HEK293 (cell line): Measurements from ENCODE around the gene CLDN7.

ENCODE experiments used
- BCL11B ChIP-seq: fragments of 450-650 bp; formaldehyde crosslinking; IDR thresholded peaks from 2 replicates; pipeline ENCODE4 v1.5.1; 2016; ENCODE audit warnings: low read depth, missing biosample characterization, missing genetic modification characterization
- EGR2 ChIP-seq: fragments of 450-650 bp; formaldehyde crosslinking; IDR thresholded peaks from 2 replicates; pipeline ENCODE4 v1.5.1; 2016; ENCODE audit warnings: low read depth, missing biosample characterization, missing genetic modification characterization
- GLI2 ChIP-seq: fragments of 450-650 bp; formaldehyde crosslinking; IDR thresholded peaks from 2 replicates; pipeline ENCODE4; 2017; ENCODE audit warnings: missing biosample characterization, missing genetic modification characterization, low read depth, borderline replicate concordance
- MZF1 ChIP-seq: fragments of 450-650 bp; formaldehyde crosslinking; IDR thresholded peaks from 2 replicates; pipeline ENCODE4 v1.5.1; 2017; ENCODE audit warnings: missing biosample characterization, missing genetic modification characterization, borderline replicate concordance
- SP3 ChIP-seq: fragments of 450-650 bp; formaldehyde crosslinking; IDR thresholded peaks from 2 replicates; pipeline ENCODE4 v1.5.1; 2016; ENCODE audit warnings: missing biosample characterization, missing genetic modification characterization
- TCF7L2 ChIP-seq: IDR thresholded peaks from 2 replicates; pipeline ENCODE4 v1.6.1; 2011; ENCODE audit warnings: low read depth, mild to moderate bottlenecking, inconsistent platforms, low read length, moderate library complexity, borderline replicate concordance
- YY1 ChIP-seq: fragments of 450-650 bp; formaldehyde crosslinking; IDR thresholded peaks from 2 replicates; pipeline ENCODE4 v1.5.1; 2018; ENCODE audit warnings: missing biosample characterization, missing genetic modification characterization
- ZBTB21 ChIP-seq: fragments of 450-650 bp; formaldehyde crosslinking; IDR thresholded peaks from 2 replicates; pipeline ENCODE4 v1.5.1; 2017; ENCODE audit warnings: missing biosample characterization, missing genetic modification characterization
- ZEB2 ChIP-seq: fragments of 450-650 bp; formaldehyde crosslinking; IDR thresholded peaks from 2 replicates; pipeline ENCODE4 v1.5.1; 2016; ENCODE audit warnings: missing biosample characterization, missing genetic modification characterization
- ZFHX2 ChIP-seq: fragments of 450-650 bp; formaldehyde crosslinking; conservative IDR thresholded peaks from 2 replicates; pipeline ENCODE4 v1.5.1; 2016; ENCODE audit warnings: missing biosample characterization, missing genetic modification characterization
- ZNF157 ChIP-seq: fragments of 450-650 bp; formaldehyde crosslinking; IDR thresholded peaks from 2 replicates; pipeline ENCODE4 v1.5.1; 2016; ENCODE audit warnings: missing biosample characterization, missing genetic modification characterization
- ZNF16 ChIP-seq: fragments of 450-650 bp; formaldehyde crosslinking; IDR thresholded peaks from 2 replicates; pipeline ENCODE4 v1.5.1; 2016; ENCODE audit warnings: low read depth, missing biosample characterization, missing genetic modification characterization
- ZNF24 ChIP-seq: fragments of 450-650 bp; formaldehyde crosslinking; IDR thresholded peaks from 2 replicates; pipeline ENCODE4 v1.5.1; 2016; ENCODE audit warnings: missing biosample characterization, missing genetic modification characterization
- ZNF324 ChIP-seq: fragments of 450-650 bp; formaldehyde crosslinking; IDR thresholded peaks from 2 replicates; pipeline ENCODE4 v1.5.1; 2016; ENCODE audit warnings: missing biosample characterization, missing genetic modification characterization
- ZNF37A ChIP-seq: fragments of 450-650 bp; IDR thresholded peaks from 2 replicates; pipeline ENCODE4 v1.5.1; 2018; ENCODE audit warnings: missing biosample characterization, missing genetic modification characterization
- ZNF391 ChIP-seq: fragments of 450-650 bp; formaldehyde crosslinking; IDR thresholded peaks from 2 replicates; pipeline ENCODE4 v1.5.1; 2016; ENCODE audit warnings: low read depth, missing biosample characterization, missing genetic modification characterization, borderline replicate concordance
- ZNF426 ChIP-seq: fragments of 450-650 bp; formaldehyde crosslinking; IDR thresholded peaks from 2 replicates; pipeline ENCODE4 v1.5.1; 2017; ENCODE audit warnings: missing biosample characterization, missing genetic modification characterization, mild to moderate bottlenecking, inconsistent platforms, moderate library complexity
- ZNF501 ChIP-seq: fragments of 450-650 bp; formaldehyde crosslinking; IDR thresholded peaks from 2 replicates; pipeline ENCODE4 v1.5.1; 2016; ENCODE audit warnings: missing biosample characterization, missing genetic modification characterization
- ZNF629 ChIP-seq: fragments of 450-650 bp; formaldehyde crosslinking; IDR thresholded peaks from 2 replicates; pipeline ENCODE4 v1.5.1; 2017; ENCODE audit warnings: missing biosample characterization, missing genetic modification characterization
- ZNF660 ChIP-seq: fragments of 450-650 bp; IDR thresholded peaks from 2 replicates; pipeline ENCODE4 v1.5.1; 2018; ENCODE audit warnings: missing biosample characterization, mild to moderate bottlenecking, missing genetic modification characterization
- ZNF664 ChIP-seq: fragments of 450-650 bp; formaldehyde crosslinking; IDR thresholded peaks from 2 replicates; pipeline ENCODE4 v1.5.1; 2016; ENCODE audit warnings: missing biosample characterization, missing genetic modification characterization
- ZNF776 ChIP-seq: fragments of 450-650 bp; formaldehyde crosslinking; IDR thresholded peaks from 2 replicates; pipeline ENCODE4 v1.5.0; 2017; ENCODE audit warnings: missing biosample characterization, missing genetic modification characterization, borderline replicate concordance
- ZNF777 ChIP-seq: fragments of 450-650 bp; formaldehyde crosslinking; IDR thresholded peaks from 2 replicates; pipeline ENCODE4 v1.5.1; 2017; ENCODE audit warnings: missing biosample characterization, missing genetic modification characterization, borderline replicate concordance
- ZNF785 ChIP-seq: fragments of 450-650 bp; formaldehyde crosslinking; IDR thresholded peaks from 2 replicates; pipeline ENCODE4 v1.5.1; 2016; ENCODE audit warnings: missing biosample characterization, missing genetic modification characterization
- ZSCAN23 ChIP-seq: fragments of 450-650 bp; formaldehyde crosslinking; IDR thresholded peaks from 2 replicates; pipeline ENCODE4 v1.5.1; 2016; ENCODE audit warnings: missing biosample characterization, missing genetic modification characterization
- ZSCAN30 ChIP-seq: fragments of 450-650 bp; IDR thresholded peaks from 2 replicates; pipeline ENCODE4 v1.5.1; 2018; ENCODE audit warnings: missing biosample characterization, mild to moderate bottlenecking, missing genetic modification characterization, moderate library complexity
- ZXDB ChIP-seq: fragments of 450-650 bp; formaldehyde crosslinking; IDR thresholded peaks from 2 replicates; pipeline ENCODE4 v1.5.1; 2016; ENCODE audit warnings: missing biosample characterization, missing genetic modification characterization
- TF ChIP-seq, protein P1 (sequence below): fragments of 450-650 bp; formaldehyde crosslinking; IDR thresholded peaks from 2 replicates; pipeline ENCODE4 v1.5.1; 2017; ENCODE audit warnings: missing biosample characterization, missing genetic modification characterization
- TF ChIP-seq, protein P2 (sequence below): fragments of 450-650 bp; formaldehyde crosslinking; IDR thresholded peaks from 2 replicates; pipeline ENCODE4 v1.5.1; 2016; ENCODE audit warnings: missing biosample characterization, missing genetic modification characterization, low read depth
- TF ChIP-seq, protein P3 (sequence below): fragments of 450-650 bp; formaldehyde crosslinking; IDR thresholded peaks from 2 replicates; pipeline ENCODE4 v1.5.1; 2017; ENCODE audit warnings: missing biosample characterization, missing genetic modification characterization
- TF ChIP-seq, protein P4 (sequence below): fragments of 450-650 bp; formaldehyde crosslinking; IDR thresholded peaks from 2 replicates; pipeline ENCODE4 v1.5.1; 2016; ENCODE audit warnings: missing biosample characterization, missing genetic modification characterization
- TF ChIP-seq, protein P5 (sequence below): fragments of 450-650 bp; formaldehyde crosslinking; IDR thresholded peaks from 2 replicates; pipeline ENCODE4 v1.5.1; 2016; ENCODE audit warnings: missing biosample characterization, missing genetic modification characterization
- TF ChIP-seq, protein P6 (sequence below): fragments of 450-650 bp; formaldehyde crosslinking; IDR thresholded peaks from 2 replicates; pipeline ENCODE4 v1.5.1; 2017; ENCODE audit warnings: missing biosample characterization, missing genetic modification characterization

The CLDN7 gene

DNA sequence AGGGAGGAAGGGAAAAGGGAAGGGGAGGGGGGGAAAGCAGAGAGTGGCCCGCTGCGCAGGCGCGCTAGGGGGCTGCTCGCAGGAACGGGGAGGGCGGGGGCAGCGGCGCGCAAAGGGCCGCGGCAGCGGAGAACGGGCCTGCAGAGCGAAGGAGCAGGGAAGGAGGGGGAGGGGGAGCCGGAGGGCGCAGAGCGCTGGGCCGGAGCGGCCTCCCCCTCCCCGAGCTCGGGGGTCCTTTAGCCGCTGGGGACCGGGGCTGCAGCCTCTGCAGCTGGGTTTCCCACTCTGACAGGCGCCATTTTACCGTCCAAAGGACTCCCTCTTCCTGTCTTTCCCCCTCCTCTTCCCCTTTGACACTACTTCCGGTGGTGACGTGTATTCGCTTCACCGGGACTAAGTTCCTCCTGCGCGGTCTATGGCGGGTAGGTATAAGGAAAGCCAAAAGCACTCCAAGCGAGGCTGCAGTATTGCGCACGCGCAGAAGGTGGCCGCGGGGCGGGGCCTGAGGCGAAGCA is 10.6 kb downstream of the CLDN7 start, which contains the start of gene CTDNEP1 (continued):
- TF ChIP-seq, protein P1, sequence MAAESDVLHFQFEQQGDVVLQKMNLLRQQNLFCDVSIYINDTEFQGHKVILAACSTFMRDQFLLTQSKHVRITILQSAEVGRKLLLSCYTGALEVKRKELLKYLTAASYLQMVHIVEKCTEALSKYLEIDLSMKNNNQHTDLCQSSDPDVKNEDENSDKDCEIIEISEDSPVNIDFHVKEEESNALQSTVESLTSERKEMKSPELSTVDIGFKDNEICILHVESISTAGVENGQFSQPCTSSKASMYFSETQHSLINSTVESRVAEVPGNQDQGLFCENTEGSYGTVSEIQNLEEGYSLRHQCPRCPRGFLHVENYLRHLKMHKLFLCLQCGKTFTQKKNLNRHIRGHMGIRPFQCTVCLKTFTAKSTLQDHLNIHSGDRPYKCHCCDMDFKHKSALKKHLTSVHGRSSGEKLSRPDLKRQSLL (tag by site-specific recombination), result no peak
- TF ChIP-seq ZNF501 (tag by site-specific recombination), result no peak
- TF ChIP-seq ZNF37A (tag by site-specific recombination), result no peak
- no peak for TF ChIP-seq EGR2 (tag by site-specific recombination)
- TF ChIP-seq ZNF24, result no peak
- TF ChIP-seq BCL11B (tag by site-specific recombination), result no peak
- no peak for TF ChIP-seq ZSCAN30 (tag by site-specific recombination)
- TF ChIP-seq ZEB2, result peak; percentile 90; the same call in 1 of the 2 replicates
- TF ChIP-seq YY1 (tag by site-specific recombination), result peak; percentile 94
- TF ChIP-seq ZNF776 (tag by site-specific recombination), result no peak
- TF ChIP-seq, protein P2, sequence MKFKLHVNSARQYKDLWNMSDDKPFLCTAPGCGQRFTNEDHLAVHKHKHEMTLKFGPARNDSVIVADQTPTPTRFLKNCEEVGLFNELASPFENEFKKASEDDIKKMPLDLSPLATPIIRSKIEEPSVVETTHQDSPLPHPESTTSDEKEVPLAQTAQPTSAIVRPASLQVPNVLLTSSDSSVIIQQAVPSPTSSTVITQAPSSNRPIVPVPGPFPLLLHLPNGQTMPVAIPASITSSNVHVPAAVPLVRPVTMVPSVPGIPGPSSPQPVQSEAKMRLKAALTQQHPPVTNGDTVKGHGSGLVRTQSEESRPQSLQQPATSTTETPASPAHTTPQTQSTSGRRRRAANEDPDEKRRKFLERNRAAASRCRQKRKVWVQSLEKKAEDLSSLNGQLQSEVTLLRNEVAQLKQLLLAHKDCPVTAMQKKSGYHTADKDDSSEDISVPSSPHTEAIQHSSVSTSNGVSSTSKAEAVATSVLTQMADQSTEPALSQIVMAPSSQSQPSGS (tag by site-specific recombination), result no peak
- TF ChIP-seq ZNF426, result no peak
- TF ChIP-seq, protein P3, sequence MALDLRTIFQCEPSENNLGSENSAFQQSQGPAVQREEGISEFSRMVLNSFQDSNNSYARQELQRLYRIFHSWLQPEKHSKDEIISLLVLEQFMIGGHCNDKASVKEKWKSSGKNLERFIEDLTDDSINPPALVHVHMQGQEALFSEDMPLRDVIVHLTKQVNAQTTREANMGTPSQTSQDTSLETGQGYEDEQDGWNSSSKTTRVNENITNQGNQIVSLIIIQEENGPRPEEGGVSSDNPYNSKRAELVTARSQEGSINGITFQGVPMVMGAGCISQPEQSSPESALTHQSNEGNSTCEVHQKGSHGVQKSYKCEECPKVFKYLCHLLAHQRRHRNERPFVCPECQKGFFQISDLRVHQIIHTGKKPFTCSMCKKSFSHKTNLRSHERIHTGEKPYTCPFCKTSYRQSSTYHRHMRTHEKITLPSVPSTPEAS (tag by site-specific recombination), result no peak
- no peak; the same call in 1 of the 2 replicates for TF ChIP-seq ZXDB (tag by site-specific recombination)
- TF ChIP-seq ZNF785, result no peak
- TF ChIP-seq, protein P4, sequence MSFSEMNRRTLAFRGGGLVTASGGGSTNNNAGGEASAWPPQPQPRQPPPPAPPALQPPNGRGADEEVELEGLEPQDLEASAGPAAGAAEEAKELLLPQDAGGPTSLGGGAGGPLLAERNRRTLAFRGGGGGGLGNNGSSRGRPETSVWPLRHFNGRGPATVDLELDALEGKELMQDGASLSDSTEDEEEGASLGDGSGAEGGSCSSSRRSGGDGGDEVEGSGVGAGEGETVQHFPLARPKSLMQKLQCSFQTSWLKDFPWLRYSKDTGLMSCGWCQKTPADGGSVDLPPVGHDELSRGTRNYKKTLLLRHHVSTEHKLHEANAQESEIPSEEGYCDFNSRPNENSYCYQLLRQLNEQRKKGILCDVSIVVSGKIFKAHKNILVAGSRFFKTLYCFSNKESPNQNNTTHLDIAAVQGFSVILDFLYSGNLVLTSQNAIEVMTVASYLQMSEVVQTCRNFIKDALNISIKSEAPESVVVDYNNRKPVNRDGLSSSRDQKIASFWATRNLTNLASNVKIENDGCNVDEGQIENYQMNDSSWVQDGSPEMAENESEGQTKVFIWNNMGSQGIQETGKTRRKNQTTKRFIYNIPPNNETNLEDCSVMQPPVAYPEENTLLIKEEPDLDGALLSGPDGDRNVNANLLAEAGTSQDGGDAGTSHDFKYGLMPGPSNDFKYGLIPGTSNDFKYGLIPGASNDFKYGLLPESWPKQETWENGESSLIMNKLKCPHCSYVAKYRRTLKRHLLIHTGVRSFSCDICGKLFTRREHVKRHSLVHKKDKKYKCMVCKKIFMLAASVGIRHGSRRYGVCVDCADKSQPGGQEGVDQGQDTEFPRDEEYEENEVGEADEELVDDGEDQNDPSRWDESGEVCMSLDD, result no peak
- TF ChIP-seq ZSCAN23 (tag by site-specific recombination), result no peak
- TF ChIP-seq MZF1 (tag by site-specific recombination), result no peak
- TF ChIP-seq ZNF157, result no peak
- no peak for TF ChIP-seq ZNF629 (tag by site-specific recombination)
- no peak for TF ChIP-seq TCF7L2
- peak; percentile 71 for TF ChIP-seq ZNF324 (tag by site-specific recombination)
- TF ChIP-seq, protein P5, sequence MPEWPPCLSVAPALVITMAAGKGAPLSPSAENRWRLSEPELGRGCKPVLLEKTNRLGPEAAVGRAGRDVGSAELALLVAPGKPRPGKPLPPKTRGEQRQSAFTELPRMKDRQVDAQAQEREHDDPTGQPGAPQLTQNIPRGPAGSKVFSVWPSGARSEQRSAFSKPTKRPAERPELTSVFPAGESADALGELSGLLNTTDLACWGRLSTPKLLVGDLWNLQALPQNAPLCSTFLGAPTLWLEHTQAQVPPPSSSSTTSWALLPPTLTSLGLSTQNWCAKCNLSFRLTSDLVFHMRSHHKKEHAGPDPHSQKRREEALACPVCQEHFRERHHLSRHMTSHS, result no peak
- TF ChIP-seq ZNF664 (tag by site-specific recombination), result no peak
- peak; percentile 2; the same call in 1 of the 2 replicates for TF ChIP-seq ZNF660 (tag by site-specific recombination)
- TF ChIP-seq ZNF16 (tag by site-specific recombination), result no peak
- TF ChIP-seq ZNF391 (tag by site-specific recombination), result 0 out of 2 replicates have a peak, but pooled peaks have one; percentile 18
- no peak for TF ChIP-seq ZNF777
- TF ChIP-seq, protein P6, sequence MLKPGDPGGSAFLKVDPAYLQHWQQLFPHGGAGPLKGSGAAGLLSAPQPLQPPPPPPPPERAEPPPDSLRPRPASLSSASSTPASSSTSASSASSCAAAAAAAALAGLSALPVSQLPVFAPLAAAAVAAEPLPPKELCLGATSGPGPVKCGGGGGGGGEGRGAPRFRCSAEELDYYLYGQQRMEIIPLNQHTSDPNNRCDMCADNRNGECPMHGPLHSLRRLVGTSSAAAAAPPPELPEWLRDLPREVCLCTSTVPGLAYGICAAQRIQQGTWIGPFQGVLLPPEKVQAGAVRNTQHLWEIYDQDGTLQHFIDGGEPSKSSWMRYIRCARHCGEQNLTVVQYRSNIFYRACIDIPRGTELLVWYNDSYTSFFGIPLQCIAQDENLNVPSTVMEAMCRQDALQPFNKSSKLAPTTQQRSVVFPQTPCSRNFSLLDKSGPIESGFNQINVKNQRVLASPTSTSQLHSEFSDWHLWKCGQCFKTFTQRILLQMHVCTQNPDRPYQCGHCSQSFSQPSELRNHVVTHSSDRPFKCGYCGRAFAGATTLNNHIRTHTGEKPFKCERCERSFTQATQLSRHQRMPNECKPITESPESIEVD (tag by site-specific recombination), result no peak
- no peak for TF ChIP-seq GLI2 (tag by site-specific recombination)
- TF ChIP-seq SP3 (tag by site-specific recombination), result no peak
- no peak for TF ChIP-seq ZFHX2 (tag by site-specific recombination)
- no peak for TF ChIP-seq ZBTB21
